DMS53 treated with DMSO at 0.1 percent for 48 hours (cell line): Measurements from ENCODE around the gene PTPN1.
"Not testable (repeated sequence)": the region's sequence is repeated elsewhere in the genome, so short reads cannot be mapped to it uniquely, and the experiment has no call there.

Experiments
- DNase-seq: peaks from one replicate; lab custom pipeline; 2025; ENCODE audit not compliant: unreplicated experiment; lab: John Stamatoyannopoulos, UW

Gene PTPN1

GRCh38 chr20:50478162-50478990, 31.8 kb upstream of the PTPN1 start:
- DNase-seq, result no peak

GRCh38 chr20:50481741-50482140, 28.4 kb upstream of the PTPN1 start:
- no peak for DNase-seq

GRCh38 chr20:50482396-50482981, 27.7 kb upstream of the PTPN1 start:
- DNase-seq, result no peak

GRCh38 chr20:50484271-50484976, 25.8 kb upstream of the PTPN1 start:
- DNase-seq, result no peak

- no peak for DNase-seq
Observed at GRCh38 chr20:50487397-50487796, 22.8 kb upstream of the PTPN1 start.

GRCh38 chr20:50488236-50488806, 21.9 kb upstream of the PTPN1 start:
- no peak for DNase-seq

GRCh38 chr20:50491168-50491567, 19.0 kb upstream of the PTPN1 start:
- no peak for DNase-seq

- DNase-seq, result no peak
Observed at GRCh38 chr20:50491926-50492634, 18.1 kb upstream of the PTPN1 start.

GRCh38 chr20:50493881-50494253, 16.3 kb upstream of the PTPN1 start:
- no peak for DNase-seq

- DNase-seq, result no peak
Observed at GRCh38 chr20:50494428-50494827, 15.8 kb upstream of the PTPN1 start.

GRCh38 chr20:50496773-50497385, 13.3 kb upstream of the PTPN1 start:
- no peak for DNase-seq

GRCh38 chr20:50498071-50498776, 12.0 kb upstream of the PTPN1 start:
- DNase-seq, result no peak

GRCh38 chr20:50499938-50500337, 10.2 kb upstream of the PTPN1 start:
- no peak for DNase-seq

- no peak for DNase-seq
Observed at GRCh38 chr20:50501972-50502745, 8.0 kb upstream of the PTPN1 start.

GRCh38 chr20:50504231-50504823, 5.9 kb upstream of the PTPN1 start:
- no peak for DNase-seq

GRCh38 chr20:50506270-50506579, 4.0 kb upstream of the PTPN1 start:
- DNase-seq, result no peak

GRCh38 chr20:50507745-50508144, 2.4 kb upstream of the PTPN1 start:
- not testable (repeated sequence) for DNase-seq

GRCh38 chr20:50508171-50508755, 1.9 kb upstream of the PTPN1 start:
- DNase-seq, result no peak
